Hepatocyte (in vitro differentiated cells): ENCODE data around the gene SYNE2. TPM values are rescaled to one million over a fixed set of nuclear protein-coding genes. Genes with fewer than 3 reads are reported as not detected.

Source experiments
- DNase-seq: peaks from one replicate; pipeline ENCODE4 v3.0.0-alpha.2; 2016; ENCODE audit warnings: low spot score
- H2AFZ ChIP-seq: fragments of 200-600 bp; sonication (generic); 2 replicates; pipeline ENCODE4 v1.6.0; 2016; ENCODE audit warnings: antibody characterized with exemption, mild to moderate bottlenecking
- H3K27ac ChIP-seq: fragments of 200-600 bp; sonication (generic); 2 replicates; pipeline ENCODE4 v1.5.1; 2016; ENCODE audit warnings: mild to moderate bottlenecking
- H3K27me3 ChIP-seq: fragments of 200-600 bp; sonication (generic); 2 replicates; pipeline ENCODE4 v1.6.1; 2016
- H3K36me3 ChIP-seq: fragments of 200-600 bp; sonication (generic); replicated peaks from 2 replicates; pipeline ENCODE4 v1.5.1; 2016; ENCODE audit warnings: low read depth; ENCODE audit not compliant: insufficient read depth
- H3K4me1 ChIP-seq: fragments of 200-600 bp; sonication (generic); 2 replicates; pipeline ENCODE4 v1.5.1; 2016; ENCODE audit warnings: mild to moderate bottlenecking, moderate library complexity; ENCODE audit not compliant: insufficient read depth
- H3K4me2 ChIP-seq: fragments of 200-600 bp; sonication (generic); 2 replicates; pipeline ENCODE4 v1.6.0; 2016
- H3K4me3 ChIP-seq: fragments of 200-600 bp; sonication (generic); 2 replicates; pipeline ENCODE4 v1.5.1; 2016; ENCODE audit warnings: mild to moderate bottlenecking
- H3K79me2 ChIP-seq: fragments of 200-600 bp; sonication (generic); 2 replicates; pipeline ENCODE4 v1.6.0; 2017; ENCODE audit warnings: mild to moderate bottlenecking
- H3K9me2 ChIP-seq: fragments of 200-600 bp; sonication (generic); replicated peaks from 2 replicates; pipeline ENCODE4 v1.6.0; 2017; ENCODE audit warnings: mild to moderate bottlenecking; ENCODE audit not compliant: insufficient read depth
- H3K9me3 ChIP-seq: fragments of 200-600 bp; sonication (generic); 2 replicates; pipeline ENCODE4 v1.5.1; 2016; ENCODE audit warnings: low read depth, mild to moderate bottlenecking
- H4K20me1 ChIP-seq: fragments of 200-600 bp; sonication (generic); 2 replicates; pipeline ENCODE4 v1.6.0; 2016; ENCODE audit warnings: mild to moderate bottlenecking; ENCODE audit not compliant: insufficient read depth, poor library complexity, severe bottlenecking
- CTCF ChIP-seq: fragments of 200-600 bp; sonication (generic); IDR thresholded peaks from 2 replicates; pipeline ENCODE4 v1.5.1; 2016; ENCODE audit warnings: antibody characterized with exemption, mild to moderate bottlenecking; ENCODE audit not compliant: poor library complexity
- EZH2 ChIP-seq: fragments of 200-600 bp; sonication (generic); IDR thresholded peaks from 2 replicates; pipeline ENCODE4 v1.6.1; 2016; ENCODE audit warnings: antibody characterized with exemption, mild to moderate bottlenecking, borderline replicate concordance
- EZH2phosphoT487 ChIP-seq: fragments of 200-600 bp; sonication (generic); IDR thresholded peaks from one replicate; pipeline ENCODE4 v1.6.1; 2018; ENCODE audit warnings: antibody characterized with exemption, mild to moderate bottlenecking, low read depth, moderate library complexity; ENCODE audit not compliant: unreplicated experiment, severe bottlenecking
- WGBS: methylation state at CpG from one replicate; pipeline ENCODE4 v1.1.6; 2016; ENCODE audit warnings: low lambda C conversion rate; ENCODE audit errors: missing lambda C conversion rate; 5-methylcytosine and 5-hydroxymethylcytosine counted together
- polyA plus RNA-seq: library from polyadenylated mRNA; unstranded; fragments of >200 nt; fragmentation: Nextera tagmentation; extraction: Ambion mirVana; gene quantifications from 2 replicates; pipeline ENCODE4 v1.2.1, GENCODE V29; 2016
- total RNA-seq: library from RNA; depleted of rRNA; stranded (reverse); fragments of >200 nt; gene quantifications from 2 replicates; pipeline ENCODE4 v1.2.3, GENCODE V29; 2014

Gene SYNE2
- total and polyA plus RNA-seq, 2 experiments from 2014 or later = 21.0 to 58.6 TPM

GRCh38 chr14:63938198-63939005 is 85.6 kb downstream of the SYNE2 start:
- Histone ChIP-seq H3K27me3 (no peaks in the 10 kb centered on the region), H3K79me2 (no peaks in the 10 kb centered on the region), H3K4me2 (no peak overlapping the region), H3K27ac (no peak overlapping the region), H3K4me3 (no peak overlapping the region), H3K9me2 (no peaks in the 10 kb centered on the region), H3K4me1 (no peaks in the 10 kb centered on the region), H2AFZ (no peak overlapping the region), H4K20me1 (no peaks in the 10 kb centered on the region), H3K36me3 (no peaks in the 10 kb centered on the region), H3K9me3 (no peaks in the 10 kb centered on the region)
- DNase-seq = no peak
- 90% methylated on average over 9 of the region's 9 CpGs for WGBS
- no peak for TF ChIP-seq EZH2phosphoT487
- no peak for TF ChIP-seq EZH2
- TF ChIP-seq CTCF = no peak

- WGBS = 100% methylated on average over 1 of the region's 1 CpG
- H3K4me1 ChIP-seq = no peaks in the 10 kb centered on the region
- no peaks in the 10 kb centered on the region for H3K36me3 ChIP-seq
- H3K4me3 ChIP-seq = no peak overlapping the region
- no peak overlapping the region for H3K4me2 ChIP-seq
- no peaks in the 10 kb centered on the region for H3K27me3 ChIP-seq
- TF ChIP-seq EZH2phosphoT487 (no peak), EZH2 (no peak)
- H3K79me2 ChIP-seq = no peaks in the 10 kb centered on the region
- no peak overlapping the region for H3K27ac ChIP-seq
- H4K20me1 ChIP-seq = no peaks in the 10 kb centered on the region
- H3K9me2 ChIP-seq = no peaks in the 10 kb centered on the region
- DNase-seq = no peak
- H2AFZ ChIP-seq = no peak overlapping the region
- H3K9me3 ChIP-seq = no peaks in the 10 kb centered on the region
Observed at GRCh38 chr14:63939006-63939270, 86.1 kb downstream of the SYNE2 start.

- Histone ChIP-seq H3K4me2 (no peak overlapping the region), H3K27ac (no peak overlapping the region)
- no peak for DNase-seq
Observed at GRCh38 chr14:63940387-63940786, 87.6 kb downstream of the SYNE2 start.

More at GRCh38 chr14:63940387-63940786, 87.6 kb downstream of the SYNE2 start:
- no peaks in the 10 kb centered on the region for H3K36me3 ChIP-seq
- H3K9me3 ChIP-seq = no peaks in the 10 kb centered on the region
- WGBS = 84% methylated on average over 4 of the region's 4 CpGs
- H4K20me1 ChIP-seq = no peaks in the 10 kb centered on the region
- no peak overlapping the region for H2AFZ ChIP-seq
- H3K4me1 ChIP-seq = no peaks in the 10 kb centered on the region
- H3K4me3 ChIP-seq = no peak overlapping the region
- H3K79me2 ChIP-seq = no peaks in the 10 kb centered on the region
- no peaks in the 10 kb centered on the region for H3K9me2 ChIP-seq
- no peaks in the 10 kb centered on the region for H3K27me3 ChIP-seq
- TF ChIP-seq EZH2 = no peak
- no peak for TF ChIP-seq CTCF
- no peak for TF ChIP-seq EZH2phosphoT487
